HUES48 (cell line): ENCODE measurements around the gene MLN.

Experiments used
- H3K27ac ChIP-seq: one replicate; pipeline ENCODE4 v1.7.0; 2013; ENCODE audit warnings: low read depth, low read length, inconsistent platforms
- H3K27me3 ChIP-seq: 2 replicates; pipeline ENCODE4 v1.6.1; 2013; ENCODE audit warnings: mild to moderate bottlenecking, low read length; ENCODE audit not compliant: control insufficient read depth, insufficient read depth
- H3K36me3 ChIP-seq: 2 replicates; pipeline ENCODE4 v1.6.1; 2013; ENCODE audit warnings: low read length; ENCODE audit not compliant: control insufficient read depth, insufficient read depth
- H3K4me1 ChIP-seq: 2 replicates; pipeline ENCODE4 v1.6.1; 2013; ENCODE audit warnings: mild to moderate bottlenecking, low read length; ENCODE audit not compliant: control insufficient read depth, insufficient read depth
- H3K4me3 ChIP-seq: 2 replicates; pipeline ENCODE4 v1.5.1; 2013; ENCODE audit warnings: mild to moderate bottlenecking, low read depth, low read length
- H3K9ac ChIP-seq: 2 replicates; pipeline ENCODE4 v1.6.1; 2013; ENCODE audit warnings: mild to moderate bottlenecking, low read depth, low read length, moderate library complexity
- H3K9me3 ChIP-seq: 2 replicates; pipeline ENCODE4 v1.6.1; 2013; ENCODE audit warnings: low read length; ENCODE audit not compliant: control insufficient read depth, insufficient read depth

Gene MLN

GRCh38 chr6:33766921-33767907 is 36.6 kb downstream of the MLN start:
- H3K27ac ChIP-seq, result no peak overlapping the region

GRCh38 chr6:33765368-33765767 is 38.4 kb downstream of the MLN start:
- H3K27ac ChIP-seq, result no peak overlapping the region
- H3K4me3 ChIP-seq, result no peak overlapping the region
- no peaks in the 10 kb centered on the region for H3K36me3 ChIP-seq
- no peaks in the 10 kb centered on the region for H3K9me3 ChIP-seq
- H3K9ac ChIP-seq, result no peak overlapping the region
- H3K4me1 ChIP-seq, result peaks cover 12% of the 10 kb centered on the region
- H3K27me3 ChIP-seq, result no peaks in the 10 kb centered on the region

More at GRCh38 chr6:33766921-33767907, 36.6 kb downstream of the MLN start:
- Histone ChIP-seq H3K9ac (no peak overlapping the region), H3K9me3 (no peaks in the 10 kb centered on the region), H3K4me1 (peaks cover 28% of the 10 kb centered on the region), H3K4me3 (no peak overlapping the region), H3K27me3 (no peaks in the 10 kb centered on the region), H3K36me3 (peaks cover 2% of the 10 kb centered on the region)

- Histone ChIP-seq H3K9me3 (no peaks in the 10 kb centered on the region), H3K27ac (no peak overlapping the region), H3K9ac (no peak overlapping the region), H3K27me3 (no peaks in the 10 kb centered on the region), H3K4me1 (peaks cover 2% of the 10 kb centered on the region; the same call in 1 of the 2 replicates), H3K4me3 (no peak overlapping the region), H3K36me3 (no peaks in the 10 kb centered on the region)
Observed at GRCh38 chr6:33764036-33764435, 39.8 kb downstream of the MLN start.

- H3K36me3 ChIP-seq, result no peaks in the 10 kb centered on the region
- H3K9me3 ChIP-seq, result no peaks in the 10 kb centered on the region
- peaks cover 2% of the 10 kb centered on the region; the same call in 1 of the 2 replicates for H3K4me1 ChIP-seq
- no peak overlapping the region for H3K4me3 ChIP-seq
- no peaks in the 10 kb centered on the region for H3K27me3 ChIP-seq
- no peak overlapping the region for H3K9ac ChIP-seq
- no peak overlapping the region for H3K27ac ChIP-seq
Observed at GRCh38 chr6:33763483-33763882, 40.3 kb downstream of the MLN start.

GRCh38 chr6:33762713-33763112 is 41.1 kb downstream of the MLN start:
- no peaks in the 10 kb centered on the region; the same call in 1 of the 2 replicates for H3K4me1 ChIP-seq

GRCh38 chr6:33761922-33762629 is 41.7 kb downstream of the MLN start:
- no peaks in the 10 kb centered on the region for H3K9me3 ChIP-seq
- no peak overlapping the region for H3K4me3 ChIP-seq
- no peaks in the 10 kb centered on the region; the same call in 1 of the 2 replicates for H3K4me1 ChIP-seq
- no peaks in the 10 kb centered on the region for H3K36me3 ChIP-seq
- H3K27me3 ChIP-seq, result no peaks in the 10 kb centered on the region
- H3K27ac ChIP-seq, result no peak overlapping the region
- no peak overlapping the region for H3K9ac ChIP-seq

More at GRCh38 chr6:33762713-33763112, 41.1 kb downstream of the MLN start:
- Histone ChIP-seq H3K27me3 (no peaks in the 10 kb centered on the region), H3K4me3 (no peak overlapping the region), H3K36me3 (no peaks in the 10 kb centered on the region), H3K27ac (no peak overlapping the region), H3K9me3 (no peaks in the 10 kb centered on the region), H3K9ac (no peak overlapping the region)

GRCh38 chr6:33761581-33761921 is 42.3 kb downstream of the MLN start:
- H3K4me1 ChIP-seq, result no peaks in the 10 kb centered on the region; the same call in 1 of the 2 replicates
- no peaks in the 10 kb centered on the region for H3K27me3 ChIP-seq
- H3K27ac ChIP-seq, result no peak overlapping the region
- no peaks in the 10 kb centered on the region for H3K9me3 ChIP-seq
- no peak overlapping the region for H3K9ac ChIP-seq
- H3K4me3 ChIP-seq, result no peak overlapping the region
- no peaks in the 10 kb centered on the region for H3K36me3 ChIP-seq

GRCh38 chr6:33759887-33760629 is 43.7 kb downstream of the MLN start:
- H3K4me1 ChIP-seq, result no peaks in the 10 kb centered on the region; the same call in 1 of the 2 replicates
- no peaks in the 10 kb centered on the region for H3K27me3 ChIP-seq
- no peaks in the 10 kb centered on the region for H3K36me3 ChIP-seq
- no peak overlapping the region for H3K27ac ChIP-seq
- no peak overlapping the region for H3K9ac ChIP-seq
- H3K9me3 ChIP-seq, result no peaks in the 10 kb centered on the region
- no peak overlapping the region for H3K4me3 ChIP-seq

GRCh38 chr6:33758815-33759216 is 45.0 kb downstream of the MLN start:
- Histone ChIP-seq H3K9me3 (no peaks in the 10 kb centered on the region), H3K4me3 (no peak overlapping the region), H3K36me3 (no peaks in the 10 kb centered on the region), H3K9ac (no peak overlapping the region), H3K27ac (no peak overlapping the region), H3K27me3 (no peaks in the 10 kb centered on the region), H3K4me1 (no peaks in the 10 kb centered on the region; the same call in 1 of the 2 replicates)

- H3K9me3 ChIP-seq, result no peaks in the 10 kb centered on the region
- H3K27ac ChIP-seq, result no peak overlapping the region
- no peaks in the 10 kb centered on the region; the same call in 1 of the 2 replicates for H3K4me1 ChIP-seq
- no peaks in the 10 kb centered on the region for H3K27me3 ChIP-seq
- H3K9ac ChIP-seq, result no peak overlapping the region
- no peaks in the 10 kb centered on the region for H3K36me3 ChIP-seq
- no peak overlapping the region for H3K4me3 ChIP-seq
Observed at GRCh38 chr6:33757906-33758305, 45.9 kb downstream of the MLN start.
